ENCODE results near the gene ESPN.

GRCh38 chr1:6476483-6476882, 51.9 kb downstream of the ESPN start:
- TF ChIP-seq TAF1 (IDR thresholded peaks at IDR 0.05; ENCODE audit: borderline replicate concordance, low read depth, low read length) (no peak), FOXK2 (IDR thresholded peaks at IDR 0.05) (no peak), POLR2A (IDR thresholded peaks at IDR 0.05; ENCODE audit: low read depth, low read length) (no peak), SMC3 (IDR thresholded peaks at IDR 0.05; ENCODE audit: borderline replicate concordance, low read length) (no peak), ATF3 (IDR thresholded peaks at IDR 0.05; ENCODE audit: borderline replicate concordance, extremely low read depth, low read depth, low read length) (no peak), FOXM1 (IDR thresholded peaks at IDR 0.05; ENCODE audit: low read depth, low read length) (no peak), CTCF (IDR thresholded peaks at IDR 0.05 in 2 of 3, conservative IDR thresholded peaks at IDR 0.05 in 1 of 3; ENCODE audit: control insufficient read depth in 2 of 3, extremely low read depth in 1 of 3, insufficient read depth in 1 of 3, low read depth in 3 of 3, low read length in 3 of 3) (no peak), BHLHE40 (IDR thresholded peaks at IDR 0.05; ENCODE audit: borderline replicate concordance in 1 of 2, low read depth in 2 of 2, low read length in 1 of 2) (no peak), RBBP5 (conservative IDR thresholded peaks at IDR 0.05) (no peak)
- TF ChIP-seq, protein P1, sequence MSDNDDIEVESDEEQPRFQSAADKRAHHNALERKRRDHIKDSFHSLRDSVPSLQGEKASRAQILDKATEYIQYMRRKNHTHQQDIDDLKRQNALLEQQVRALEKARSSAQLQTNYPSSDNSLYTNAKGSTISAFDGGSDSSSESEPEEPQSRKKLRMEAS (IDR thresholded peaks at IDR 0.05; ENCODE audit: low read depth, low read length): no peak

Data from GM12878 (cell line).